Umbilical cord (tissue), 2 donors: ENCODE results near the gene MACROD2. TPM values are rescaled to one million over a fixed set of nuclear protein-coding genes. Genes with fewer than 3 reads are reported as not detected.
"Not testable (repeated sequence)": the region's sequence is repeated elsewhere in the genome, so short reads cannot be mapped to it uniquely, and the experiment has no call there.

Experiments
- DNase-seq: peaks from one replicate; pipeline ENCODE4 v3.0.0-alpha.2; 2015; ENCODE audit warnings: low spot score
- total RNA-seq: library from RNA; depleted of rRNA; stranded (reverse); fragments of >200 nt; gene quantifications from one replicate; pipeline ENCODE4 v1.2.3, GENCODE V29; 2014; ENCODE audit warnings: low replicate concordance; ENCODE audit not compliant: insufficient read depth

Gene MACROD2
- total RNA-seq, 1 donor from 2014 or later, result 69.6 TPM

DNA sequence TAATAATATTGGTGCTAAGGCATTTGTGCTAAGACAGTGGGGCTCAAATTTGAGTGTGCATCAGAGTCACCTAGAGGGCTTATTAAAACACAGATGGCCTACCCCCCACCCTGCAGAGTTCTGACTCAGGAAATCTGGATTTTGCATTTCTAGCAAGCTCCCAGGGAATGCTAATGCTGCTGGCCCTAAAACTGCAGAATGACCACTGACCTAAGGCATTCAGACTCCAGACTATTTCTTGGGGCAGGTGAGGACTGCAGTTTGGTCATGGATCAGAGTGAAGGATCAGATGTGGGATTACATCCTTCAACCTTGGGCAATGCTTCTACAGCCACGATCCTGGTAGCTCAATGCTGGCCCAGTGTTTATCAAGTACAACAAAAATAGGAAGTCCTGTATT is 952.2 kb downstream of the MACROD2 start:
- DNase-seq, result no peak

DNA sequence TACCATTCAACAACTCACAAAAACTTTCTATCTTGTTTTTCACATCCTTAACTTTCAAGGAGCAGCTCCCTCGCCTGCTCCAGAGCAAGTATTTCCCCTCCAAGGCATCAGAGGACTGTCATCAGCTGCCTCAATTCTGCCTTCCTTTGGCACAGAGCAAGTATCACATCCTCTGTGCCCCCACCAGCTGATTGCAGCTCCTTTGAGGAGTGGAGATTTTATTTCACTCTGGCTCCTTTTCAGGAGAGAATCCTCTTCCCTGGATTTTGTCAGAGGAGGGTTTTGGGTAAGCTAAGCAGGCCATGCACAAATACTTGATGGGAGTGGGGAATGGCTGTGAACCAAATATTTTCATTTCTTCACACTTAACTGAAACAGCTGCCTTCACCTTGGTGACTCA is 952.6 kb downstream of the MACROD2 start:
- peak; percentile 72 for DNase-seq

DNA sequence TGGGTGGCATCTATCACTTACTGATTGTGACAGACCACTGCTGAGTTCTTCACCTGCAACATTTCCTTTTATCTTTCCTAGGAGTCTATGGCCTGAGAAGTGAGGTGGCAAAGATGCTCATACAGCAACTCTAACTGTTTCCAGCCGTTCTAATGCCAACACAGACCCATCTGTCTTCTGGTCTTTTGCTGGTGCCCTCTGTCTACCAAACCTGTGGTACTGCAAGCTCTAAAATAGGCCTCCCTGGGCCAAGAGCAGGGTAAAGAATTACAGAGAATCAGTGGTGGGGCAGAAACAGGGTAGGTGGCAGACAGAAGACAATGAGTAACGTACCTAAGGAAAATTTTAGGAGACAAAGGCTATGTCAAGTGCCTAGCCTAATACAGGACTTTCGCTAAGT is 953.1 kb downstream of the MACROD2 start:
- no peak for DNase-seq

DNA sequence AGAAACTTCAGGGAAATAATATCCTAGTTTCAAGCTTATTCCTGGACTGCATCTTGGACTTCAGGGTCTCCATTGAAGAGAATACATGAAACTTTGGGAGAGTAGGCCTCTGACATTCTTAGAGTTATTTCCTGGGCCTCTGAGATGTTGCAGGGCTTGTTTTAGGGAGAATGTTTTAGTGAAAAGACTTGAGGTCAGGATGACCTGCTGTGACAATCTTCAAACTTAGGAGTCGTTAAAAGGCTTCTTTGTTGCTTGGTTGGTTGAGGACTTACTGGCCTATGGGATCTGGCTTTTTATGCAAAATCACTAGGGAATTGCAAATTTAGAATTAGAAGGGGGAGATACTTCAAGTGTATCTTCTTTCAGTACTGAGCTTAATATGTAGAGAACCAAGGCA is 955.3 kb downstream of the MACROD2 start:
- no peak for DNase-seq

DNA sequence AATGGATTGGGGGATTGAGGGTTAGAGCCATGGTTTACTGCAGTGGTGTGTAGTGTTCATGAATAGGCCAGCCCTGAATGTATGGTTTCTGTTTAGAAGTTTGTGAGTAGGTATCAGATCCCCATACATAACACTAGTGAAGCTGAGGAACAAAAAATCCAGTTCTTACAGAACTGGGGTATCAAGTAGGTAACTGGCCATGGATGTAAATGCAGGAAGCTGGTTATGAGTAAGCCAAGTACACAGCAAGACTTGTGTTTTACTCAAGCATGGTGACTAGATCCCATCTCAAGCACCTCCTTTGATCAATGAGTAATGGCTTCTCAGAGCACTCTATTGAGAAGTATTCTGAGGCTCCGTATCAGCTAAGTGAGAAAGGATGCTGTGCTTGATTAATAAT is 955.8 kb downstream of the MACROD2 start:
- DNase-seq, result no peak

DNA sequence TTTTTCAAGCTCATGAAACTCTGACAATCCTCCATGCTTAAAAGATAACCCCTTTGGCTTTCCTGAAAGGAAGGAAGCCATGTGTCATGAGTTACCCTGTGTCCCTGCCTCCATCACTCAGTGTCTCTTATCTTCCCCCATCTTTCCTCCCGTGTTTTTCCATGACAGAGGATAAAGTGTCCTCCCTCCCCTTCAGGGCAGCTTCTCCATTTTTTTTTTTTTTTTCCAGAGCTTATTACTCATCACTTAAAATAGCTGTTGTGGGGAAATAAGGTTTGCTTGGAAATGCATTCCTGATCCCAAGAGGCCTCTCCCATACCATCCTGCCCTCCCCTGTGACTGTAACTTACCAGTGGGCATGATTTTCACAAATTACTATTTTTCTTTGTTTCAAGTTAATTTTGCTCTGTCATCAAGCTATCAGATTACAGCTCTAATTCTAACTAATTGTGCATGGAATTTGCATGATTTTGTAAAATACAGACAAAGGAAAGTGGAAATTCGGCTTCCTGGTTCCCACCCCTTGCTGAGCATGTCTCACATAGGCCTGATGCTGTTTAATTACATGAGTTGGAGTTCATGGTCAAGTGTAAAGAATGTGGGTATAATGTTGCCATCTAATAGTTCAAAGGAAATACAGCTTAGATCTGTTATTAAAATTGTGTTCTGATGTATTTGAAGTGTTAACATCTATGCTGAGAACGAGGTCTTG is 956.5 kb downstream of the MACROD2 start:
- DNase-seq, result peak; percentile 89

DNA sequence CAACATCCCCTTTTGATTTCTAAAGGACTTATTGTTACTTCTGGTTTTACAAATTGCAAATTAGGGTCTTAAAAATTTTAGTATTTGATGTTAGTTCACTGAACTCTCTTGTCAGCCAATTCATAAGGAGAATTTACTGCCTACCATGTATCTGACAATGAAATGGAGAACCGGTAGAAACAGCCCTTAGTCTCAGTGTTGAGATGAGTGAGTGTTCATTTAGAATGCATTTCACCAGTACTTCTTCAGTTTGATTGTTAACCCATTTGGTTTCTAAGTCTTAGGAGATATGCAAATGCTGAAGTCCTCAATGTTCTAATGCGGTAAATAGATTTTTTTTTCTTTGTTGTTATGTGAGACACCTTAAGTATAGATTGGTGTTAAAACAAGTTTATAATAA is 958.4 kb downstream of the MACROD2 start:
- DNase-seq, result no peak

DNA sequence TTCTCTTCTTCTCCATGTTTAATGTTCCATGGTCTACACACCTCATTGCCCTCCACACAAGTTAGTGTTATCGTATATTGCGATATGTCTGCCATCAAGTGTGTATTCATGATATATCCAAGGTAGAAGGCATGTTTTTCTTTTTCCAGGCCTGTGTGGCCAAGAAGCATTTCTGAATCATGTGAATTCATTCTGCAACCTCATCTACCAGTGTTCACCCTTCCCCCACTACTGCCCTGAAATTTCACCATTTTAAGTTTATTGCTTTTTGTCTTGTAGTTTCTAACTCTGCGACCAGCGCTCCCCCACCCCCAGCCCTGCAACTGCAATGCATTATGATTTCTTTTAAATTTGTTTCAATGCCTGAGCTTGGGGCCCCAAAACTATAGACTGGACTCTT is 960.1 kb downstream of the MACROD2 start:
- no peak for DNase-seq

DNA sequence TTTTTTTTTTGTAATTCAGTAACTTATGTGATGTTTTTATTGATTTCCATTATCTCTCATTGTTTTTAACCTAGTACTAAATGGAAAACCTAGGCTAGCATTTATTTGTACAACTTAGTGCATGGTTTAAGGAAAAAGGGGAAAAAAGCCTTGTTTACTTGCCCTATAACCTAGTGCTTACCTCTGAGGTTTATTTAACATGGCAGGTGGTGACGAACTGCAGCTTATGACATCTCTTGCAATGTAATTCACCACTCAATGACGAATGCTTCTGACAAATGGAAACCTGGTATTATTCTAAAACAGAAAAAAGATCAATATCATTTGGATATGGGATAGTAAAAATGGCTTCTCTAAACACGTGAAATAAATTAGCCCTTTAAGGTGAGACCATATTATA is 960.7 kb downstream of the MACROD2 start:
- no peak for DNase-seq

DNA sequence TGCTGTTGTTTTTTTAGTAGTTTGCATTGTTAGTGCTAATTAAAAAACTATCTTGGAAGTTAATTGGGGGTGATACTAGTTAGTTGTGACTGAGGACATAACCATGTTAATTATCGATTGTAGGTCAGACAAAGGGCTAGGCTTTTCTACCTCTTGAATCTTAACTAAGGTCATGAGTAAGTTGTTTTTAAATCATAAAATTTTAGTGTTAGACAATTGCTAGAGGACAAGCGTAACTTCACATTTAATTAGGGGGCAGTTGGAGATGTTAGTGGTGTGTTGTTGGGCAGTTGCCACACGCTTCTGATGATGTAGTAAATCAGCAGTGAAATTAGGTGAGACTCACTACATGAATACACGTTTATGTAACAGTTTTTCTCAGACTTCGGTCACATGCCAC is 961.2 kb downstream of the MACROD2 start:
- DNase-seq, result no peak

DNA sequence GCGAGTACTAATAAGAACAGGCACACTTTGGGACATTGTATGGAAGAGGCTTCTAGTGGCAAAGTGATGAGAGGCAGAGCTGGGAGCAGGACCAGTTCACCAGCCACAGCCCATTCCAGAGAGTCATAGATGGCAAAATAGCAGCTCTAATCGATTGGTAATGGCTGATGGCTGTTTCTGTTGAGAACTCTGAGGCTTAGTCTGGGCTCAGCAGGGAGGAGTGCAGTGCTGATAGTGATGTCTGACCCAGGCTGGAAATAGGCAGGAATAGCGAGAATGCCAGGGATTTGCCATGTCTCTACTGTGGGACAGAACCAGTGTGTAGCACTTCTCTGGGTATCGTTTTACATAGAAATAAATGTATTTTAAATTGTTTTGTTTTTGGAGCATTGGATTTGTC is 962.1 kb downstream of the MACROD2 start:
- DNase-seq, result no peak

DNA sequence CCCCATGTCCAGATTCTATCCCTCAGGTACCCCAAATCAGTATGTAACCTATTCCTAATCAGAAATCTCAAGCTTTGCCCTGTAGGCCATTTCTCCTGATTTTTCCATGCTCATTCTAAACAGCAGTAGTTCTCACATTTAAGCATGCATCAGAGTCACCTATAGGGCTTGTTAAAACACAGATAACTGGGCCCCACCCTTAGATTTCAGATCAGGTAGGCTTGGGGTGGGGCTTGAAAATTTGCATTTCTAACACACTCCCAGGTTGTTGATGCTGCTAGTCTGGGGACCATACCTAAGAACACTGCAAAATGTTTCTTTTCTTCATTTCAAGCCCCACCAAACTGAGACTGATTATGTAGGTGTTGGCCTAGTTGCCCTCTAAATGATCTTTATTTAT is 963.3 kb downstream of the MACROD2 start:
- no peak for DNase-seq

DNA sequence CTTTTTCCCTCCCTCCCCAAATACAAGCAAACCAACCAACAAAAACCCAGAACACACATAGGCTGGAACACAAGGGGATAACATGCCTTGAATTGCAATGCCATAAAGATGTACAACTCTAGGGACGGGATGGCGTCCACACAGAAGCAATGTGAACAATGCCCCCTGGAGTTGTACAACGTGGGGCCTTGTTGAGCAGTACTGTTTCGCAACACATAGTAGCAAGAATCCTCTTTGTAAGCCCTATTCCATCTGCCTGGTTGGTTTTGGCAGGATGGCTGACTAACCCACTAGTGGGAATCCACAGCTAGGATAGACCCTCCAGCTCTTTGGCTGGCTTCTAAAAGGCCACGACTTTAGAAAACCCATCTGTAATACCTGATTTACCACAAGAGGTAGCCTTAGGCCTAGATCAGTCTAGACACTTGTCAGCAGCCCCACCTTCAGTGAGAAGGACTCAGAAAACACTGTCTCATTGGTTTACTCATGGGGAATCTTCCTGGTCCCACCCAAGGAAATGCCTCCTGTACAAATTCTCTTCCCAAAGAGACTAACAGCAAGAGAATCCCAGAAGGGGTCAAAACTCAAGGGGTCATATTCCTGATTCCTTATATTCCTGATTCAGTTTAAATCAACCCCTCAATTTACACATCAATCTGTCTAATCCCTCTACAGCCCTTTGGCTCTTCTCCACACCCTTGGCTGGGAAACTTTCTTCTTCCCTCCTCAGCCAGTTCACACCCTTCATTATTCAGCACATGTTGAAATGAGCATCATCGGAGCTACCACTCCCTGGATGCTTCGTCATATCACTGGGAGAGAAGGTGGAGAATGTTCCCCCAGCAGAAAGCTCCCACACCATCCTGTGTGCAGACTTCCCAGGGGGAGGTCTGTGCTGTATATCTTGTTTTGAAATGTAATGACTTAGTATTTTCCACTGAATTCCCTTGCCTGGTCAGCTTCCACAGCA is 964.5 kb downstream of the MACROD2 start:
- DNase-seq, result no peak

DNA sequence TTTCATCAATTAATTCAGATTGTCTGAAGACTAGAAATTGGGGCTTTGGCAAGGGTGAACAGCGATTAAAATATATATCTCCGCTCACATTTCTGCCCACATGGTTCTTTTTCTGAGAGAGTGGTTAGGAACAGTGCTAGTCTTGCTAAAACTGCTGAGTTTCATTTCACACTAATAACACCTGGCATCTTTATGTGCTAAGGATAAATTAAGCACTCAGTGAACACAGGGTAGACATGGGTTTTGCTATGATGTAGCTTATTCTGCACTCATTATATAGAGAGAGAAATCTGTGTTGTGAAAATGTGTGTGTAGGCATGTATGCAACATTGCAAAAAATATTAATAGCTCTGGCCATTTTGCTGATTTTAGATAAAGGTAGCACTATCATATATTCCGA is 965.5 kb downstream of the MACROD2 start:
- DNase-seq, result no peak

DNA sequence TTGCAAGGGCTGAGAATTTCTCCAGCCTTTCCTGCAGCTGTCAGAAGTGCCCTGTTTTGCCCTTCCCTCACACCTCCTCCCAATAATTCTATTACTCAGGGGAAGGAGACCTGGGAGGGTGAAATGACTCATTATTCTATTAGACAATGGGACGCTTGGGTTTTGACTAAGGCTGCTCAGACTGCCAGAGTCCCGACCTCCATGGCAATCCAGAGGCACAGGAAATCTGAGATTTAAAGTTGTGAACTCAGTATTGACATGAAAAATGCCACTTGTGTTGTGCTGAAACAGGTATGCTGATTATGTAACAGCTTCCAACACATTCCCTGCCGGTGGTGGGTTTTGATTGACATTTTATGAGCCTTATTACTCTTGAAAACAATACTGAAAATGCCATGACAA is 967.9 kb downstream of the MACROD2 start:
- DNase-seq, result no peak

DNA sequence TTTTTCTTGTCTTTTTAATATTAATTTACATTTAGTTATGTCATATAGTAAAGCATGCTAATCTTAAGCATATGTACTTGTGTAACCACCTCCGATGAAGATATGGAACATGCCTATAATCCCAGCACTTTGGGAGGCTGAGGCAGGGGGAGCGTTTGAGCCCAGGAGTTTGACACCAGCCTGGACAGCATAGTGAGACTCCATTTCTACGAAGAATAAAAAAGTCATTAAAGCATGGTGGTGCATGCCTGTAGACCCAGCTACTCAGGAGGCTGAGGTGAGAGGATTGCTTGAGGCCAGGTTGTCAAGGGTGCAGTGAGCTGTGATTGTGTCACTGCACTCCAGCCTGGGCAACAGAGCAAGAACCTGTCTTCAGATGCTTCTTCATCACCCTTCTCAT is 970.9 kb downstream of the MACROD2 start:
- DNase-seq, result no peak

DNA sequence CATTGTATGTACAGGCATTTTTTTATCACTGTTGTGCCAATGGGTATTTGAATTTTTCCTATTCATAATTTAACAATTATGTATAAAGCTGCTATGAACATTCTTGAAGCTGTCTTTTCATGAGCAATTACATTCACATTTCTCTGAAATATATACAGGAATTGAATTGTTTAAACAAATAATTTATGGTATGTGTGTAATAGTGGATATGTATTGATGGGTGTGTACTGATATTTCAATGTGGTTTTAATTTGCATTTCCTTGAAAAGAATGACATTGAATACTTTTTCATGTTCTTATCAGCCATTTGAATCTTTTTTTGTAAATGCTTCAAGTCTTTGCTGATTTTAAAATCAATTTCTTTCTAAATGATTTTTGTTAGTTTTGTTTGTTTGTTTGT is 971.5 kb downstream of the MACROD2 start:
- DNase-seq, result no peak

DNA sequence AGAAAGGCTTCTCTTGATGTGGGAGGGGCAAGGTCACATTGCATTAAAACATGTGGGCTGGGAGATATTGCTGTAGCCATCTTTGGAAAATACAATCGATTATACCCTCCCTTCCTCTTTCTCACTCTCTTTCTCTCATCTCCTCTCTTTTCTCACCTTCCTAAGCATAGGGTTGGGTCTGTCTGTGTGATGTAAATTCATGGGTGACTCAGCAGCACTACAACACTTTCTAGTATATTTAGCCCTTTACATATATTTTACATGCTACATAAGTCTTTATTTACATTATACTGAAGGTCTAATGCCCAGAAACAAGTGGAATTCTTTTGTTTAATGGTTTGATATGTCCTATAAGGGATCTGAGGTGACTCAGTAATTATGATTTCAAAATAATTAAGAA is 976.9 kb downstream of the MACROD2 start:
- DNase-seq, result no peak

DNA sequence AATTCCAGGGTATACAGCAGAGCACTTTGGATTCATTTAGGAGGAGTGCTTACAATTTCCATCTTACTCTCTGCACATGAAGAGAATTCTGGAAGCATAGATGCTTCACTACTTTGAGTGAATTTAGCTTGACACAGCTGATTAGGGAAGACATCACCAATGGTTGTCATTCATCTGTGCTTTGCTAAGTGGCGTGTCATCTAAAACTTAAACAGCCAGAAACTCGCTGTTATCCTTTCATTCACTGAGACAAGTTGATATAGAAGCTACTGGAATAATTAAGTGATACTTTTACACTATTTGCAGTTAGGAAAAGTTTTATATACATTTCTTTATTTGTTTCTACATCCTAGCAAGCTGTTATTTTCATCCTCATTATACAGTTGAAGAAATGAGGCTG is 977.4 kb downstream of the MACROD2 start:
- DNase-seq, result no peak

DNA sequence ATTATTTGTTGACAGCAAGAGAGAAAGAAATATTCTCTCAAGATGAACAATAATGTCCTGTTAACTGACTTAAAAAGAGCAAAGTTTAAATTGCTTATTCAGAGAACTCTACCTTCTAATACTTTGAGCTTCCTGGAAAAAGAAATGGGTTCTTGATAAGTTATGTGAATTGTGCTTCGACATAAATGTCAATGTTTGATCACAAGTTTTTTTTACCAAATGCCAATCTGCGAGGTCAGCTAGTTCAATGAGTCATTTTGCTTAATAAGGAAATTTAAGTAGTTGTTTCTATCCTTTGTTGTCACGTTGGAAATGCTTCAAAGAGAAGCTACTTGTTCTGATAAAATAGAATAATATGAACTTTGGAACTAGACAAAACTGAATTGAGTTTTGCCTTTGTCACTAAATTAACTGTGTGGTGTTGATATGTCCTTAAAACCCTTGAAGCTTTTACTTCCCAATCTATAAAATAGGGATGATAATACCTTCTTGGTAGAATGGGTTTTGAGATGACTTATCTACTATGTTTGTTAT is 984.2 kb downstream of the MACROD2 start:
- DNase-seq, result no peak

DNA sequence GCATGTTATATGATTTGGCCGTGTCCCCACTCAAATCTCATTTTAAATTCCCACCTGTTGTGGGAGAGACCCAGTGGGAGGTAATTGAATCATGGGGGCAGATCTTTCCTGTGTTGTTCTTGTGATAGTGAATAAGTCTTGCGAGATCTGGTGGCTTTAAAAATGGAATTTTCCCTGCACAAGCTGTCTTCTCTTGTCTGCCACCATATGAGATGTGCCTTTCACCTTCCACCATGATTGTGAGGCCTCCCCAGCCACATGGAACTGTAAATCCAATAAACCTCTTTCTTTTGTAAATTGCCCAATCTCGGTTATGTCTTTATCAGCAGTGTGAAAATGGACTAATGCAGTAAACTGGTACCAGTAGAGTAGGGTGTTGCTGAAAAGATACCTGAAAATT is 986.2 kb downstream of the MACROD2 start:
- not testable (repeated sequence) for DNase-seq

DNA sequence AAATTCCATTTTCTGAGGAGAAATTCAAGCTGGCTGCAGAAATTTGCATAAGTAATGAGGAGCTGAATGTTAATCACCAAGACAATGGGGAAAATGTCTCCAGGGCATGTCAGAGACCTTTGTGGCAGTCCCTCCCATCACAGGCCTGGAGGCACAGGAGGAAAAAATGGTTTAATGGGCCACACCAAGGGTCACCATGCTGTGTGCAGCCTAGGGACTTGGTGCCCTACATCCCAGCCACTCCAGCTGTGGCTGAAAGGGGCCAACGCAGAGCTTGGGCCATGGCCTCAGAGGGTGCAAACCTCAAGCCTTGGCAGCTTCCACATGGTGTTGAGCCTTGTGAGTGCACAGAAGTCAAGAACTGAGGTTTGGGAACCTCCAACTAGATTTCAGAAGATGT is 987.0 kb downstream of the MACROD2 start:
- not testable (repeated sequence) for DNase-seq

DNA sequence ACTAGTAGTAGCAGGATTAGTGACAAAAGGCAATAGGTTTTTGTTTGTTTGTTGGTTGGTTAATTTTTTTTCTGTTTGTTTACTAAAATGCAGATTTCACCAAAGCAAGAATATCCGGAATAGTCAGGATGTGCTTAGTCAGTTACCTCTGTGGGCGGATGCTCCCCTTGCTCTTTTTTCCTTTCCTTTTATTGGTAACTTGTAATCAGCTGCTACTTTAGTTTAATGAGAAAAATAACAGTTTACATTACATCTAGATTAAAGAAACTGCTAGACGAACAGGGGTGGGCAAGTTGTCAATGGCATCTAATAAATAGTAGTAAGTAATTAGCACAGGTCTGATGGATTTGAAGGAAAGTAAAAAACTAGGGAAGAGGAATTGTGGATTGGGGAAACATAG is 989.0 kb downstream of the MACROD2 start:
- no peak for DNase-seq
